ENCODE results near the gene REEP1. TPM values are rescaled to one million over a fixed set of nuclear protein-coding genes. Genes with fewer than 3 reads are reported as not detected.
"Not testable (repeated sequence)": the region's sequence is repeated elsewhere in the genome, so short reads cannot be mapped to it uniquely, and the experiment has no call there.

The REEP1 gene
- total and polyA plus RNA-seq, 9 of the 15 experiments (the other 6 are each of a cell fraction or from before 2014, with no cell fraction given), result 0.11 to 0.67 (median 0.13) TPM

DNA sequence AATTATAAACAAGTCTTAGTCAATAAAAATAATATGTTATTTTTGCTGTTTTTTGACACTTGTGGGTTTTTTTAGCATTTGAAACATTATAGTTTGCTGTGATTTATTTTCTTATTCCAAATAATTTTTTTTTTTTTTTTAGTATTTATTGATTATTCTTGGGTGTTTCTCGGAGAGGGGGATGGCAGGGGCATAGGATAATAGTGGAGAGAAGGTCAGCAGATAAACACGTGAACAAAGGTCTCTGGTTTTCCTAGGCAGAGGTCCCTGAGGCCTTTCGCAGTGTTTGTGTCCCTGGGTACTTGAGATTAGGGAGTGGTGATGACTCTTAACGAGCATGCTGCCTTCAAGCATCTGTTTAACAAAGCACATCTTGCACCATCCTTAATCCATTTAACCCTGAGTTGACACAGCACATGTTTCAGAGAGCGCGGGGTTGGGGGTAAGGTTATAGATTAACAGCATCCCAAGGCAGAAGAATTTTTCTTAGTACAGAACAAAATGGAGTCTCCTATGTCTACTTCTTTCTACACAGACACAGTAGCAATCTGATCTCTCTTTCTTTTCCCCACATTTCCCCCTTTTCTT lies 8.5 kb upstream of the REEP1 start:
- DNase-seq (ENCODE audit: extremely low read depth in 1 of 4, low spot score in 3 of 4); H2AFZ ChIP-seq (ENCODE audit: low read depth, low read length); H3K79me2 ChIP-seq (ENCODE audit: control insufficient read depth, insufficient read depth, low read length); H3K9me1 ChIP-seq (ENCODE audit: control insufficient read depth, insufficient read depth, low read length); ATAC-seq; H3K36me3 ChIP-seq (ENCODE audit: control insufficient read depth, insufficient read depth, low read length); H4K20me1 ChIP-seq (replicated peaks; ENCODE audit: control insufficient read depth, insufficient read depth, low read length); in situ Hi-C loops (cut with MboI); FAIRE-seq; H3K4me3 ChIP-seq; POLR2A ChIA-PET; CTCF ChIA-PET (ENCODE audit: low intra/inter-chr PET ratio); H3K9me3 ChIP-seq (replicated peaks; ENCODE audit: control insufficient read depth, insufficient read depth, low read depth, low read length); H3K9ac ChIP-seq (ENCODE audit: insufficient read depth in 1 of 2, low read depth in 2 of 2, low read length in 2 of 2); H3K4me1 ChIP-seq (replicated peaks in 1 of 2; ENCODE audit: control insufficient read depth in 2 of 2, insufficient read depth in 2 of 2, low read length in 2 of 2); BruUV-seq (replicated peaks); H3K4me2 ChIP-seq (ENCODE audit: insufficient read depth, low read length); H3K27ac ChIP-seq (ENCODE audit: extremely low read depth, low read depth, low read length): not testable (repeated sequence)
- intact Hi-C loops (cut with micrococcal nuclease), result loop anchor here (5.0 kb wide), 1 partner anchor 59 kb away; no protein-coding TSS in a partner anchor
- peaks cover 7 to 11% of the 10 kb centered on the region in 2 experiments; a peak in 4 of 5 replicates for H3K27me3 ChIP-seq (ENCODE audit: control insufficient read depth in 2 of 2, insufficient read depth in 2 of 2, low read length in 2 of 2)
- WGBS (ENCODE audit: insufficient coverage, low coverage, missing lambda C conversion rate), result 3% methylated on average over 5 of the region's 6 CpGs

DNA sequence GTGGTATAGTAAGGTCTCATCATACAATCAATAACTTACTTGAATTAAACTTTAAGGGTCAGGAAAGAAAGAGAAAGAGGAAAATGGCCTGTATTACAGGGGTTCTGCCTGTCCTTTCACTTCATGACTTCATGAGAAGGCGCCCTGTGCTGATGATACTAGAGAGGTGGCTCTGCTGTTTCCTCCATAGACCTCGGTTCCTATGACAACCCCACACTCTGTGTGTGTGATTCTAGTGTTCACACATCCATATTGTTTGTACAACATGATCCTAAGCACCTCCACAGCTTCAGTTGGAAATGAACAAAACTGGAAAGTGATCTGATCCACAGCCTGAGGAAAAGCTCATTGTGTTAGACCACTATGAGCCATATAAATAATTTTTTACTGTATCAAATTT lies 7.0 kb upstream of the REEP1 start:
- intact Hi-C loops (cut with micrococcal nuclease) (no loop called here), in situ Hi-C loops (cut with MboI) (no loop called here)
- Histone ChIP-seq H3K27me3 (ENCODE audit: control insufficient read depth in 2 of 2, insufficient read depth in 2 of 2, low read length in 2 of 2) (peaks cover 9 to 22% of the 10 kb centered on the region in 2 experiments), H3K9ac (ENCODE audit: insufficient read depth in 1 of 2, low read depth in 2 of 2, low read length in 2 of 2) (no peak overlapping the region), H3K27ac (ENCODE audit: extremely low read depth, low read depth, low read length) (no peak overlapping the region), H3K79me2 (ENCODE audit: control insufficient read depth, insufficient read depth, low read length) (no peaks in the 10 kb centered on the region), H3K4me2 (ENCODE audit: insufficient read depth, low read length) (no peak overlapping the region), H3K9me1 (ENCODE audit: control insufficient read depth, insufficient read depth, low read length) (no peaks in the 10 kb centered on the region), H3K4me1 (replicated peaks in 1 of 2; ENCODE audit: control insufficient read depth in 2 of 2, insufficient read depth in 2 of 2, low read length in 2 of 2) (no peaks in the 10 kb centered on the region), H4K20me1 (replicated peaks; ENCODE audit: control insufficient read depth, insufficient read depth, low read length) (no peaks in the 10 kb centered on the region), H3K36me3 (ENCODE audit: control insufficient read depth, insufficient read depth, low read length) (no peaks in the 10 kb centered on the region), H3K9me3 (replicated peaks; ENCODE audit: control insufficient read depth, insufficient read depth, low read depth, low read length) (no peaks in the 10 kb centered on the region), H2AFZ (ENCODE audit: low read depth, low read length) (no peak overlapping the region), H3K4me3 (no peak overlapping the region)
- POLR2A ChIA-PET, result no interaction called here
- DNase-seq (ENCODE audit: extremely low read depth in 1 of 4, low spot score in 3 of 4) (no peak), FAIRE-seq (peak; percentile 19), ATAC-seq (no peak)
- 0% methylated on average over 2 of the region's 2 CpGs for WGBS (ENCODE audit: insufficient coverage, low coverage, missing lambda C conversion rate)
- TF ChIP-seq KAT8 (IDR thresholded peaks at IDR 0.05; ENCODE audit: low read depth), result no peak
- peak; percentile 23; the same call in 1 of the 2 replicates for TF ChIP-seq RFX1 (IDR thresholded peaks at IDR 0.05)
- CTCF ChIA-PET (ENCODE audit: low intra/inter-chr PET ratio), result no interaction called here
- no TSS peak for BruUV-seq (replicated peaks)
